ENCODE results near the gene PRPF6. TPM values are rescaled to one million over a fixed set of nuclear protein-coding genes. Genes with fewer than 3 reads are reported as not detected.
A peak's percentile ranks its signal among the peaks of the same experiment; 100 is the strongest.

The PRPF6 gene
- total and polyA plus RNA-seq, 2 of the 13 experiments (the other 11 are each of a cell fraction or from before 2014, with no cell fraction given): 63.7 to 101 TPM

DNA sequence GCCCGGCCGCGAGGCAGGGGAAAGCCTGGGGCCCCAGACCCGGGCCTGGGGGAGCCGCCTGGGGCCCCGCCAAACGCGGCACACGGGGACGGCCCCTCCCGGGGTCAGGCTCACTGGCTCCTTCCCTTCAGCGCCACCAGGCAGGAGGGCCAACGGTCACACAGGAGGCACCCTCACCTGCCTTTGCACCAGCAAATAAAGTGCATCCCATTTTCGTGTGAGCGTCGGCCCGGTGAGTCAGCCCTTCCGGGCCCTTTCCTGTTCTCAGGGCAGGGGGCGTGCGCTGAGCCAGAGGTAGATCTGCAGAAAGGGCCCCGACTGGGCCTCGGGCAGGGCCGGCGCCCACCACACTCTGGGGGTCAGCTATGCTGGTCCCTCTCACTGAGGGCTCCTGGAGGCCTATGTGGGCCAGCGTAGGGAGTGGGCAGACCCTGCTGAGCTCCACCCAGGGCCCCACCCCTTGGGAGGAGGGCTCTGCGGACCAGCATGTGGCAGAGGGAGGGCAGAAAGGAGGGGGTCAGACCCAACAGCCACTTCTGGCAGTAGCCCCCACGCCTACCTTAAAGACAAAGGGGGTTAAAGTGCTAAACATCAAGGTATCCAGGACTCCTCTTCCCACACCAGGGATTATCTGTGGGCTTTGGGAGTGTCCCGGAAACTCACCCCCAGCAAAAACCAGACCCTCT is 23.8 kb upstream of the PRPF6 start (continued):
- TF ChIP-seq, protein P1, sequence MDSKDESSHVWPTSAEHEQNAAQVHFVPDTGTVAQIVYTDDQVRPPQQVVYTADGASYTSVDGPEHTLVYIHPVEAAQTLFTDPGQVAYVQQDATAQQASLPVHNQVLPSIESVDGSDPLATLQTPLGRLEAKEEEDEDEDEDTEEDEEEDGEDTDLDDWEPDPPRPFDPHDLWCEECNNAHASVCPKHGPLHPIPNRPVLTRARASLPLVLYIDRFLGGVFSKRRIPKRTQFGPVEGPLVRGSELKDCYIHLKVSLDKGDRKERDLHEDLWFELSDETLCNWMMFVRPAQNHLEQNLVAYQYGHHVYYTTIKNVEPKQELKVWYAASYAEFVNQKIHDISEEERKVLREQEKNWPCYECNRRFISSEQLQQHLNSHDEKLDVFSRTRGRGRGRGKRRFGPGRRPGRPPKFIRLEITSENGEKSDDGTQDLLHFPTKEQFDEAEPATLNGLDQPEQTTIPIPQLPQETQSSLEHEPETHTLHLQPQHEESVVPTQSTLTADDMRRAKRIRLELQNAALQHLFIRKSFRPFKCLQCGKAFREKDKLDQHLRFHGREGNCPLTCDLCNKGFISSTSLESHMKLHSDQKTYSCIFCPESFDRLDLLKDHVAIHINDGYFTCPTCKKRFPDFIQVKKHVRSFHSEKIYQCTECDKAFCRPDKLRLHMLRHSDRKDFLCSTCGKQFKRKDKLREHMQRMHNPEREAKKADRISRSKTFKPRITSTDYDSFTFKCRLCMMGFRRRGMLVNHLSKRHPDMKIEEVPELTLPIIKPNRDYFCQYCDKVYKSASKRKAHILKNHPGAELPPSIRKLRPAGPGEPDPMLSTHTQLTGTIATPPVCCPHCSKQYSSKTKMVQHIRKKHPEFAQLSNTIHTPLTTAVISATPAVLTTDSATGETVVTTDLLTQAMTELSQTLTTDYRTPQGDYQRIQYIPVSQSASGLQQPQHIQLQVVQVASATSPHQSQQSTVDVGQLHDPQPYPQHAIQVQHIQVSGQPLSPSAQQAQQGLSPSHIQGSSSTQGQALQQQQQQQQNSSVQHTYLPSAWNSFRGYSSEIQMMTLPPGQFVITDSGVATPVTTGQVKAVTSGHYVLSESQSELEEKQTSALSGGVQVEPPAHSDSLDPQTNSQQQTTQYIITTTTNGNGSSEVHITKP (CRISPR knock-in tag; IDR thresholded peaks at IDR 0.05; ENCODE audit: low read depth): peak; percentile 72
- TF ChIP-seq, protein P2, sequence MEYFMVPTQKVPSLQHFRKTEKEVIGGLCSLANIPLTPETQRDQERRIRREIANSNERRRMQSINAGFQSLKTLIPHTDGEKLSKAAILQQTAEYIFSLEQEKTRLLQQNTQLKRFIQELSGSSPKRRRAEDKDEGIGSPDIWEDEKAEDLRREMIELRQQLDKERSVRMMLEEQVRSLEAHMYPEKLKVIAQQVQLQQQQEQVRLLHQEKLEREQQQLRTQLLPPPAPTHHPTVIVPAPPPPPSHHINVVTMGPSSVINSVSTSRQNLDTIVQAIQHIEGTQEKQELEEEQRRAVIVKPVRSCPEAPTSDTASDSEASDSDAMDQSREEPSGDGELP (IDR thresholded peaks at IDR 0.05; ENCODE audit: borderline replicate concordance, low read depth): peak; percentile 14; the same call in 1 of the 2 replicates
- TF ChIP-seq ZFP36L1 (CRISPR knock-in tag; IDR thresholded peaks at IDR 0.05) (0 out of 2 replicates have a peak, but pooled peaks have one; percentile 33), BHLHE40 (IDR thresholded peaks at IDR 0.05; ENCODE audit: low read length) (peak; percentile 4; the same call in 1 of the 2 replicates), TBX3 (IDR thresholded peaks at IDR 0.05; ENCODE audit: borderline replicate concordance) (no peak), IRX3 (CRISPR knock-in tag; IDR thresholded peaks at IDR 0.05; ENCODE audit: borderline replicate concordance, low read depth) (no peak; the same call in 1 of the 2 replicates), TCF12 (IDR thresholded peaks at IDR 0.05) (no peak), TCF12 (CRISPR knock-in tag; IDR thresholded peaks at IDR 0.05) (0 out of 2 replicates have a peak, but pooled peaks have one; percentile 44), ZNF720 (CRISPR knock-in tag; IDR thresholded peaks at IDR 0.05) (no peak; the same call in 1 of the 2 replicates), ZNF562 (CRISPR knock-in tag; IDR thresholded peaks at IDR 0.05; ENCODE audit: borderline replicate concordance) (no peak), ZNF782 (CRISPR knock-in tag; IDR thresholded peaks at IDR 0.05; ENCODE audit: borderline replicate concordance) (no peak; the same call in 1 of the 2 replicates), SRSF1 (optimal IDR thresholded peaks at IDR 0.05; ENCODE audit: low read depth, low read length) (peak; percentile 92), SMAD9 (CRISPR knock-in tag; IDR thresholded peaks at IDR 0.05) (peak; percentile 84; the same call in 1 of the 2 replicates), ZNF670 (CRISPR knock-in tag; IDR thresholded peaks at IDR 0.05; ENCODE audit: borderline replicate concordance) (no peak), ATAD3A (CRISPR knock-in tag; IDR thresholded peaks at IDR 0.05) (no peak)
- TF ChIP-seq, protein P3, sequence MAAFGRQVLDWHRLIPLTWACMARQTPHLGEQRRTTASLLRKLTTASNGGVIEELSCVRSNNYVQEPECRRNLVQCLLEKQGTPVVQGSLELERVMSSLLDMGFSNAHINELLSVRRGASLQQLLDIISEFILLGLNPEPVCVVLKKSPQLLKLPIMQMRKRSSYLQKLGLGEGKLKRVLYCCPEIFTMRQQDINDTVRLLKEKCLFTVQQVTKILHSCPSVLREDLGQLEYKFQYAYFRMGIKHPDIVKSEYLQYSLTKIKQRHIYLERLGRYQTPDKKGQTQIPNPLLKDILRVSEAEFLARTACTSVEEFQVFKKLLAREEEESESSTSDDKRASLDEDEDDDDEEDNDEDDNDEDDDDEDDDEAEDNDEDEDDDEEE (CRISPR knock-in tag; IDR thresholded peaks at IDR 0.05): no peak; the same call in 1 of the 2 replicates
- TF ChIP-seq, protein P4, sequence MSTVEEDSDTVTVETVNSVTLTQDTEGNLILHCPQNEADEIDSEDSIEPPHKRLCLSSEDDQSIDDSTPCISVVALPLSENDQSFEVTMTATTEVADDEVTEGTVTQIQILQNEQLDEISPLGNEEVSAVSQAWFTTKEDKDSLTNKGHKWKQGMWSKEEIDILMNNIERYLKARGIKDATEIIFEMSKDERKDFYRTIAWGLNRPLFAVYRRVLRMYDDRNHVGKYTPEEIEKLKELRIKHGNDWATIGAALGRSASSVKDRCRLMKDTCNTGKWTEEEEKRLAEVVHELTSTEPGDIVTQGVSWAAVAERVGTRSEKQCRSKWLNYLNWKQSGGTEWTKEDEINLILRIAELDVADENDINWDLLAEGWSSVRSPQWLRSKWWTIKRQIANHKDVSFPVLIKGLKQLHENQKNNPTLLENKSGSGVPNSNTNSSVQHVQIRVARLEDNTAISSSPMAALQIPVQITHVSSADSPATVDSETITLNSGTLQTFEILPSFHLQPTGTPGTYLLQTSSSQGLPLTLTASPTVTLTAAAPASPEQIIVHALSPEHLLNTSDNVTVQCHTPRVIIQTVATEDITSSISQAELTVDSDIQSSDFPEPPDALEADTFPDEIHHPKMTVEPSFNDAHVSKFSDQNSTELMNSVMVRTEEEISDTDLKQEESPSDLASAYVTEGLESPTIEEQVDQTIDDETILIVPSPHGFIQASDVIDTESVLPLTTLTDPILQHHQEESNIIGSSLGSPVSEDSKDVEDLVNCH (CRISPR knock-in tag; IDR thresholded peaks at IDR 0.05): no peak
- TF ChIP-seq, protein P5, sequence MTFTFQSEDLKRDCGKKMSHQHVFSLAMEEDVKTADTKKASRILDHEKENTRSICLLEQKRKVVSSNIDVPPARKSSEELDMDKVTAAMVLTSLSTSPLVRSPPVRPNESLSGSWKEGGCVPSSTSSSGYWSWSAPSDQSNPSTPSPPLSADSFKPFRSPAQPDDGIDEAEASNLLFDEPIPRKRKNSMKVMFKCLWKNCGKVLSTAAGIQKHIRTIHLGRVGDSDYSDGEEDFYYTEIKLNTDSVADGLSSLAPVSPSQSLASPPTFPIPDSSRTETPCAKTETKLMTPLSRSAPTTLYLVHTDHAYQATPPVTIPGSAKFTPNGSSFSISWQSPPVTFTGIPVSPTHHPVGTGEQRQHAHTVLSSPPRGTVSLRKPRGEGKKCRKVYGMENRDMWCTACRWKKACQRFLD (CRISPR knock-in tag; IDR thresholded peaks at IDR 0.05; ENCODE audit: borderline replicate concordance): no peak; the same call in 1 of the 2 replicates

All from HepG2 (cell line).